ENCODE data around the gene MAPK1IP1L.

GRCh38 chr14:55115861-55116245 lies 64.4 kb downstream of the MAPK1IP1L start:
- TF ChIP-seq, protein P1, sequence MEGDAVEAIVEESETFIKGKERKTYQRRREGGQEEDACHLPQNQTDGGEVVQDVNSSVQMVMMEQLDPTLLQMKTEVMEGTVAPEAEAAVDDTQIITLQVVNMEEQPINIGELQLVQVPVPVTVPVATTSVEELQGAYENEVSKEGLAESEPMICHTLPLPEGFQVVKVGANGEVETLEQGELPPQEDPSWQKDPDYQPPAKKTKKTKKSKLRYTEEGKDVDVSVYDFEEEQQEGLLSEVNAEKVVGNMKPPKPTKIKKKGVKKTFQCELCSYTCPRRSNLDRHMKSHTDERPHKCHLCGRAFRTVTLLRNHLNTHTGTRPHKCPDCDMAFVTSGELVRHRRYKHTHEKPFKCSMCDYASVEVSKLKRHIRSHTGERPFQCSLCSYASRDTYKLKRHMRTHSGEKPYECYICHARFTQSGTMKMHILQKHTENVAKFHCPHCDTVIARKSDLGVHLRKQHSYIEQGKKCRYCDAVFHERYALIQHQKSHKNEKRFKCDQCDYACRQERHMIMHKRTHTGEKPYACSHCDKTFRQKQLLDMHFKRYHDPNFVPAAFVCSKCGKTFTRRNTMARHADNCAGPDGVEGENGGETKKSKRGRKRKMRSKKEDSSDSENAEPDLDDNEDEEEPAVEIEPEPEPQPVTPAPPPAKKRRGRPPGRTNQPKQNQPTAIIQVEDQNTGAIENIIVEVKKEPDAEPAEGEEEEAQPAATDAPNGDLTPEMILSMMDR (tag by site-specific recombination; IDR thresholded peaks at IDR 0.05): no peak
- TF ChIP-seq ZNF76 (tag by site-specific recombination; IDR thresholded peaks at IDR 0.05; ENCODE audit: borderline replicate concordance, low read depth) (no peak), REST (tag by site-specific recombination; IDR thresholded peaks at IDR 0.05) (no peak)
